H9 (cell line): ENCODE data around the gene KIAA0513. TPM values are rescaled to one million over a fixed set of nuclear protein-coding genes. Genes with fewer than 3 reads are reported as not detected.

Source experiments
- DNase-seq: peaks from one replicate; pipeline ENCODE4 v3.0.0-alpha.2; 2017
- H2AFZ ChIP-seq: one replicate; pipeline ENCODE4 v1.6.1; 2013; ENCODE audit warnings: mild to moderate bottlenecking, low read length, control low read depth, moderate library complexity
- H2AK5ac ChIP-seq: 2 replicates; pipeline ENCODE4 v1.6.1; 2013; ENCODE audit warnings: low read length, control low read depth, mixed read lengths; ENCODE audit not compliant: insufficient read length
- H2BK120ac ChIP-seq: one replicate; pipeline ENCODE4 v1.6.1; 2013; ENCODE audit warnings: low read depth, mild to moderate bottlenecking, low read length, control low read depth, inconsistent platforms; ENCODE audit not compliant: poor library complexity, severe bottlenecking
- H2BK12ac ChIP-seq: 2 replicates; pipeline ENCODE4 v1.6.1; 2013; ENCODE audit warnings: low read length, control low read depth, mixed read lengths, low read depth; ENCODE audit not compliant: insufficient read length
- H2BK15ac ChIP-seq: 2 replicates; pipeline ENCODE4 v1.6.1; 2013; ENCODE audit warnings: low read depth, low read length, control low read depth
- H2BK20ac ChIP-seq: one replicate; pipeline ENCODE4 v1.6.1; 2013; ENCODE audit warnings: low read depth, mild to moderate bottlenecking, low read length, control low read depth, inconsistent platforms; ENCODE audit not compliant: poor library complexity, severe bottlenecking
- H2BK5ac ChIP-seq: 2 replicates; pipeline ENCODE4 v1.6.1; 2013; ENCODE audit warnings: low read length, control low read depth, mixed read lengths; ENCODE audit not compliant: insufficient read length
- H3K14ac ChIP-seq: 2 replicates; pipeline ENCODE4 v1.6.1; 2013; ENCODE audit warnings: low read length, control low read depth; ENCODE audit not compliant: insufficient read depth
- H3K18ac ChIP-seq: 2 replicates; pipeline ENCODE4 v1.6.1; 2013; ENCODE audit warnings: low read depth, mild to moderate bottlenecking, mixed read lengths, low read length, control low read depth; ENCODE audit not compliant: insufficient read length
- H3K23ac ChIP-seq: 2 replicates; pipeline ENCODE4 v1.6.1; 2013; ENCODE audit warnings: low read length, control low read depth, mixed read lengths, low read depth; ENCODE audit not compliant: insufficient read length
- H3K23me2 ChIP-seq: 2 replicates; pipeline ENCODE4 v1.6.1; 2013; ENCODE audit warnings: low read depth, mild to moderate bottlenecking, mixed read lengths, low read length, control low read depth; ENCODE audit not compliant: insufficient read length, poor library complexity, severe bottlenecking
- H3K27ac ChIP-seq: 2 replicates; pipeline ENCODE4 v1.5.1; 2013; ENCODE audit warnings: low read length, control low read depth, mixed read lengths, low read depth; ENCODE audit not compliant: insufficient read length
- H3K27me3 ChIP-seq: 2 replicates; pipeline ENCODE4 v1.6.1; 2013; ENCODE audit warnings: low read length, control low read depth, inconsistent platforms; ENCODE audit not compliant: insufficient read depth
- H3K4ac ChIP-seq: 2 replicates; pipeline ENCODE4 v1.6.1; 2013; ENCODE audit warnings: low read depth, mild to moderate bottlenecking, control low read depth, inconsistent platforms, low read length, moderate library complexity
- H3K4me1 ChIP-seq: 2 replicates; pipeline ENCODE4 v1.6.1; 2013; ENCODE audit warnings: low read length, control low read depth, inconsistent platforms; ENCODE audit not compliant: insufficient read depth
- H3K4me2 ChIP-seq: 2 replicates; pipeline ENCODE4 v1.6.1; 2013; ENCODE audit warnings: low read length, control low read depth, mixed read lengths; ENCODE audit not compliant: insufficient read length, insufficient read depth
- H3K56ac ChIP-seq: 2 replicates; pipeline ENCODE4 v1.6.1; 2013; ENCODE audit warnings: low read depth, mild to moderate bottlenecking, mixed read lengths, low read length, control low read depth; ENCODE audit not compliant: insufficient read length
- H3K79me1 ChIP-seq: 2 replicates; pipeline ENCODE4 v1.6.1; 2013; ENCODE audit warnings: low read depth, mild to moderate bottlenecking, moderate library complexity, low read length, control low read depth, inconsistent platforms; ENCODE audit not compliant: insufficient read depth, poor library complexity, severe bottlenecking
- H3K79me2 ChIP-seq: 2 replicates; pipeline ENCODE4 v1.6.1; 2013; ENCODE audit warnings: low read length, control low read depth, inconsistent platforms; ENCODE audit not compliant: insufficient read depth
- H3K9ac ChIP-seq: 2 replicates; pipeline ENCODE4 v1.6.1; 2013; ENCODE audit warnings: low read length, control low read depth, mixed read lengths; ENCODE audit not compliant: insufficient read length; ENCODE audit errors: extremely low read depth
- H3K9me3 ChIP-seq: one replicate; pipeline ENCODE4 v1.6.1; 2013; ENCODE audit warnings: low read depth, low read length, inconsistent platforms; ENCODE audit not compliant: control insufficient read depth
- H3T11ph ChIP-seq: one replicate; pipeline ENCODE4 v1.6.1; 2013; ENCODE audit warnings: mild to moderate bottlenecking, low read length, control low read depth, inconsistent platforms
- H4K20me1 ChIP-seq: one replicate; pipeline ENCODE4 v1.6.1; 2013; ENCODE audit not compliant: control insufficient read depth, insufficient read length, insufficient read depth
- H4K5ac ChIP-seq: 2 replicates; pipeline ENCODE4 v1.6.1; 2013; ENCODE audit warnings: low read depth, mild to moderate bottlenecking, mixed read lengths, low read length, control low read depth; ENCODE audit not compliant: insufficient read length
- H4K8ac ChIP-seq: replicated peaks from 2 replicates; pipeline ENCODE4 v1.6.1; 2013; ENCODE audit warnings: low read length, control low read depth, mixed read lengths, low read depth; ENCODE audit not compliant: insufficient read length
- H4K91ac ChIP-seq: 2 replicates; pipeline ENCODE4 v1.6.1; 2013; ENCODE audit warnings: low read depth, mild to moderate bottlenecking, moderate library complexity, mixed read lengths, low read length, control low read depth; ENCODE audit not compliant: insufficient read length
- H3K27ac Mint-ChIP-seq, 3 experiments: 2 replicates in 2 of 3; 3 replicates in 1 of 3; pipeline ENCODE4 v1.8.0; 2020 to 2021; ENCODE audit warnings: mixed read lengths in 3 of 3, mild to moderate bottlenecking in 1 of 3, moderate library complexity in 1 of 3
- H3K27me3 Mint-ChIP-seq: 2 replicates; pipeline ENCODE4 v1.8.0; 2021; ENCODE audit warnings: low read depth, mild to moderate bottlenecking, moderate library complexity, mixed read lengths
- H3K36me3 Mint-ChIP-seq, 3 experiments: 2 replicates in 2 of 3; 3 replicates in 1 of 3; pipeline ENCODE4 v1.8.0; 2020 to 2021; ENCODE audit warnings: low read depth in 3 of 3, mixed read lengths in 3 of 3; ENCODE audit not compliant: insufficient read depth in 1 of 3
- H3K4me1 Mint-ChIP-seq, 2 experiments: 2 replicates each; pipeline ENCODE4 v1.8.0; 2020; ENCODE audit warnings: mixed read lengths in 2 of 2
- H3K4me3 Mint-ChIP-seq, 2 experiments: 2 replicates in 1 of 2; 3 replicates in 1 of 2; pipeline ENCODE4 v1.8.0; 2020 to 2021; ENCODE audit warnings: mild to moderate bottlenecking in 2 of 2, mixed read lengths in 2 of 2, moderate library complexity in 1 of 2
- H3K9me3 Mint-ChIP-seq, 2 experiments: 2 replicates in 1 of 2; 3 replicates in 1 of 2; pipeline ENCODE4 v1.8.0; 2020; ENCODE audit warnings: mild to moderate bottlenecking in 2 of 2, mixed read lengths in 2 of 2, moderate library complexity in 1 of 2
- CTCF ChIP-seq: fragments of 200-600 bp; sonication (generic); conservative IDR thresholded peaks from 3 replicates; pipeline ENCODE4 v1.8.0; 2021; ENCODE audit warnings: antibody characterized with exemption, mild to moderate bottlenecking
- WGBS: extraction: QIAGEN DNeasy Blood & Tissue Kit; methylation state at CpG from one replicate; pipeline ENCODE4 v1.1.7; 2013; ENCODE audit warnings: missing lambda C conversion rate, low lambda C conversion rate, mixed read lengths; ENCODE audit not compliant: insufficient read length; ENCODE audit errors: extremely low coverage; 5-methylcytosine and 5-hydroxymethylcytosine counted together
- total RNA-seq: library from RNA; stranded (reverse); gene quantifications from 2 replicates; pipeline ENCODE4 v1.2.1, GENCODE V29; 2021

KIAA0513 gene
- total RNA-seq, 1 experiment from 2014 or later: 4.7 TPM

- H2BK5ac ChIP-seq: no peak overlapping the region
- H3K27me3 ChIP-seq: peaks cover 20% of the 10 kb centered on the region; the same call in 1 of the 2 replicates
- H4K20me1 ChIP-seq: no peaks in the 10 kb centered on the region
- no peaks in the 10 kb centered on the region; the same call in 1 of the 2 replicates for H3K4me1 ChIP-seq
- H3K23me2 ChIP-seq: peaks cover 8% of the 10 kb centered on the region
- H3K56ac ChIP-seq: no peak overlapping the region
- no CpG with 5 or more reads among the region's 33 CpGs for WGBS
- H3K18ac ChIP-seq: peak overlapping the region; percentile 31
- H3K36me3 Mint-ChIP-seq: peaks cover 0 to 14% (median 10%) of the 10 kb centered on the region in 3 experiments; a peak in 5 of 7 replicates
- peaks cover 35 to 53% of the 10 kb centered on the region in 2 experiments for H3K4me1 Mint-ChIP-seq
- H3K9ac ChIP-seq: no peak overlapping the region
- H3K79me2 ChIP-seq: no peaks in the 10 kb centered on the region
- no peak overlapping the region for H2AFZ ChIP-seq
- H3K4me3 Mint-ChIP-seq: peak overlapping the region; percentile 47 to 69
- no peak overlapping the region for H2BK15ac ChIP-seq
- no peak overlapping the region for H4K5ac ChIP-seq
- no peak for TF ChIP-seq CTCF
- H3K4me2 ChIP-seq: peak overlapping the region; percentile 24
- no peak overlapping the region for H4K91ac ChIP-seq
- no peaks in the 10 kb centered on the region for H3K79me1 ChIP-seq
- no peak overlapping the region for H2BK20ac ChIP-seq
- no peak overlapping the region for H3T11ph ChIP-seq
- H2BK12ac ChIP-seq: no peak overlapping the region
- peak overlapping the region in 2 of 3 experiments; percentile 35 to 38; a peak in 2 of 7 replicates for H3K27ac Mint-ChIP-seq
- no peaks in the 10 kb centered on the region for H3K9me3 ChIP-seq
- no peak overlapping the region for H3K4ac ChIP-seq
- no peak overlapping the region for H2BK120ac ChIP-seq
- DNase-seq: peak; percentile 71
- H3K23ac ChIP-seq: no peak overlapping the region
- no peak overlapping the region for H4K8ac ChIP-seq
- no peak overlapping the region for H3K14ac ChIP-seq
- H3K27me3 Mint-ChIP-seq: peaks cover 100% of the 10 kb centered on the region
- no peaks in the 10 kb centered on the region; a peak in 1 of 5 replicates for H3K9me3 Mint-ChIP-seq
- no peak overlapping the region for H3K27ac ChIP-seq
- no peak overlapping the region for H2AK5ac ChIP-seq
Measured at GRCh38 chr16:85082173-85083050, 54.8 kb downstream of the KIAA0513 start.
